ENCODE measurements around the gene GTF3A. TPM values are rescaled to one million over a fixed set of nuclear protein-coding genes. Genes with fewer than 3 reads are reported as not detected.

The GTF3A gene
- total and polyA plus RNA-seq, 7 donors: 141 to 285 (median 201) TPM

- no peak overlapping the region for H3K4me3 ChIP-seq
- H3K9me3 ChIP-seq: no peaks in the 10 kb centered on the region
- H3K27ac ChIP-seq: no peak overlapping the region
- DNase-seq (no peak), ATAC-seq (no peak)
- no peaks in the 10 kb centered on the region for H3K4me1 ChIP-seq
- no peaks in the 10 kb centered on the region for H3K27me3 ChIP-seq (ENCODE audit: insufficient read depth in 3 of 3, low read length in 2 of 3)
- TF ChIP-seq CTCF (IDR thresholded peaks at IDR 0.05): no peak
- H3K36me3 ChIP-seq (ENCODE audit: insufficient read depth in 1 of 2, low read depth in 1 of 2): no peaks in the 10 kb centered on the region
- 60 to 73% (median 64%) methylated on average over 2 of the region's 2 CpGs for WGBS, 3 donors
- intact Hi-C loops (cut with DNase I): no loop called here
Observed at GRCh38 chr13:27388241-27388640, 36.2 kb upstream of the GTF3A start.

GRCh38 chr13:27389891-27390290, 34.5 kb upstream of the GTF3A start:
- H3K9me3 ChIP-seq: no peaks in the 10 kb centered on the region
- TF ChIP-seq CTCF (IDR thresholded peaks at IDR 0.05): no peak
- intact Hi-C loops (cut with DNase I): no loop called here
- no peak overlapping the region for H3K4me3 ChIP-seq
- no peak overlapping the region for H3K27ac ChIP-seq
- no peaks in the 10 kb centered on the region for H3K4me1 ChIP-seq
- DNase-seq: no peak
- H3K27me3 ChIP-seq (ENCODE audit: insufficient read depth in 3 of 3, low read length in 2 of 3): no peaks in the 10 kb centered on the region
- WGBS, 3 donors: 74 to 76% (median 75%) methylated on average over 7 of the region's 7 CpGs
- ATAC-seq: no peak
- H3K36me3 ChIP-seq (ENCODE audit: insufficient read depth in 1 of 2, low read depth in 1 of 2): no peaks in the 10 kb centered on the region

GRCh38 chr13:27391471-27391870, 32.9 kb upstream of the GTF3A start:
- ATAC-seq (no peak), DNase-seq (no peak)
- Histone ChIP-seq H3K27ac (no peak overlapping the region), H3K9me3 (no peaks in the 10 kb centered on the region), H3K36me3 (ENCODE audit: insufficient read depth in 1 of 2, low read depth in 1 of 2) (no peaks in the 10 kb centered on the region), H3K27me3 (ENCODE audit: insufficient read depth in 3 of 3, low read length in 2 of 3) (peaks cover 0 to 5% (median 0%) of the 10 kb centered on the region in 3 donors), H3K4me3 (no peak overlapping the region), H3K4me1 (no peaks in the 10 kb centered on the region)
- WGBS, 3 donors: 51 to 61% (median 60%) methylated on average over 2 of the region's 2 CpGs
- no peak for TF ChIP-seq CTCF (IDR thresholded peaks at IDR 0.05)
- intact Hi-C loops (cut with DNase I): no loop called here

GRCh38 chr13:27393101-27393500, 31.3 kb upstream of the GTF3A start:
- ATAC-seq (no peak), DNase-seq (no peak)
- no peak overlapping the region for H3K4me3 ChIP-seq
- no peaks in the 10 kb centered on the region for H3K36me3 ChIP-seq (ENCODE audit: insufficient read depth in 1 of 2, low read depth in 1 of 2)
- WGBS, 3 donors: 31 to 51% (median 39%) methylated on average over 4 of the region's 4 CpGs
- H3K27me3 ChIP-seq (ENCODE audit: insufficient read depth in 3 of 3, low read length in 2 of 3): peaks cover 0 to 5% (median 0%) of the 10 kb centered on the region in 3 donors
- TF ChIP-seq CTCF (IDR thresholded peaks at IDR 0.05): no peak
- no peak overlapping the region for H3K27ac ChIP-seq
- intact Hi-C loops (cut with DNase I): no loop called here
- H3K9me3 ChIP-seq: no peaks in the 10 kb centered on the region
- no peaks in the 10 kb centered on the region for H3K4me1 ChIP-seq

- ATAC-seq (no peak), DNase-seq (no peak)
- no peaks in the 10 kb centered on the region for H3K4me1 ChIP-seq
- no peaks in the 10 kb centered on the region for H3K9me3 ChIP-seq
- H3K27me3 ChIP-seq (ENCODE audit: insufficient read depth in 3 of 3, low read length in 2 of 3): peaks cover 0 to 5% (median 0%) of the 10 kb centered on the region in 3 donors
- 45 to 48% (median 46%) methylated on average over 14 of the region's 14 CpGs for WGBS, 3 donors
- no peak overlapping the region for H3K4me3 ChIP-seq
- no peak for TF ChIP-seq CTCF (IDR thresholded peaks at IDR 0.05)
- no peaks in the 10 kb centered on the region for H3K36me3 ChIP-seq (ENCODE audit: insufficient read depth in 1 of 2, low read depth in 1 of 2)
- intact Hi-C loops (cut with DNase I): no loop called here
- no peak overlapping the region for H3K27ac ChIP-seq
Observed at GRCh38 chr13:27395007-27395510, 29.4 kb upstream of the GTF3A start.
